HEK293T (cell line): ENCODE measurements around the gene SPEN.
"Not testable (repeated sequence)": the region's sequence is repeated elsewhere in the genome, so short reads cannot be mapped to it uniquely, and the experiment has no call there.

ENCODE experiments used
- CTCF ChIA-PET: fragments of 350-600 bp; formaldehyde crosslinking; extraction: SDS; loops from one replicate; lab custom pipeline; 2021; ENCODE audit warnings: antibody characterized with exemption, inconsistent platforms; lab: Yijun Ruan, JAX
- POLR2A ChIA-PET: fragments of 350-600 bp; formaldehyde crosslinking; extraction: SDS; loops from one replicate; lab custom pipeline; 2020; ENCODE audit warnings: antibody characterized with exemption, inconsistent platforms; lab: Yijun Ruan, JAX
- DNase-seq: peaks from one replicate; pipeline ENCODE4 v3.0.0; 2012; ENCODE audit warnings: mixed read lengths; ENCODE audit errors: extremely low spot score
- ARNT ChIP-seq: fragments of 450-650 bp; IDR thresholded peaks from 2 replicates; pipeline ENCODE4 v1.6.1; 2017; ENCODE audit warnings: mild to moderate bottlenecking
- BHLHE40 ChIP-seq: fragments of 450-650 bp; IDR thresholded peaks from 2 replicates; pipeline ENCODE4 v1.6.1; 2016; ENCODE audit warnings: mild to moderate bottlenecking, moderate library complexity, borderline replicate concordance
- CTBP1 ChIP-seq: fragments of 450-650 bp; IDR thresholded peaks from 2 replicates; pipeline ENCODE4 v1.6.1; 2016; ENCODE audit warnings: borderline replicate concordance
- ELF4 ChIP-seq: fragments of 450-650 bp; IDR thresholded peaks from 2 replicates; pipeline ENCODE4 v1.6.1; 2017; ENCODE audit warnings: antibody characterized with exemption
- FOXA1 ChIP-seq: fragments of 450-650 bp; IDR thresholded peaks from 2 replicates; pipeline ENCODE4 v1.6.1; 2016; ENCODE audit warnings: mild to moderate bottlenecking
- FOXK2 ChIP-seq: fragments of 450-650 bp; IDR thresholded peaks from 2 replicates; pipeline ENCODE4 v1.6.1; 2016; ENCODE audit warnings: mild to moderate bottlenecking
- FOXM1 ChIP-seq: fragments of 450-650 bp; IDR thresholded peaks from 2 replicates; pipeline ENCODE4 v1.6.1; 2017; ENCODE audit warnings: mild to moderate bottlenecking, borderline replicate concordance
- HDGF ChIP-seq: fragments of 450-650 bp; IDR thresholded peaks from 2 replicates; pipeline ENCODE4 v1.6.1; 2017; ENCODE audit warnings: antibody characterized with exemption, borderline replicate concordance
- L3MBTL2 ChIP-seq: fragments of 450-650 bp; conservative IDR thresholded peaks from 2 replicates; pipeline ENCODE4 v1.6.1; 2016; ENCODE audit warnings: mild to moderate bottlenecking
- LEF1 ChIP-seq: fragments of 450-650 bp; IDR thresholded peaks from 2 replicates; pipeline ENCODE4 v1.6.1; 2017; ENCODE audit warnings: mild to moderate bottlenecking, borderline replicate concordance
- NFRKB ChIP-seq: fragments of 450-650 bp; IDR thresholded peaks from 2 replicates; pipeline ENCODE4 v1.6.1; 2016; ENCODE audit warnings: mild to moderate bottlenecking, moderate library complexity
- SP1 ChIP-seq: fragments of 450-650 bp; IDR thresholded peaks from 2 replicates; pipeline ENCODE4 v1.6.1; 2017
- SUZ12 ChIP-seq: fragments of 450-650 bp; IDR thresholded peaks from 2 replicates; pipeline ENCODE4 v1.6.1; 2016; ENCODE audit warnings: mild to moderate bottlenecking
- TARDBP ChIP-seq: fragments of 450-650 bp; IDR thresholded peaks from 2 replicates; pipeline ENCODE4 v1.6.1; 2016
- ZNF384 ChIP-seq: fragments of 450-650 bp; IDR thresholded peaks from 2 replicates; pipeline ENCODE4 v1.6.1; 2016
- TF ChIP-seq, protein P1 (sequence below): fragments of 450-650 bp; IDR thresholded peaks from 2 replicates; pipeline ENCODE4 v1.6.1; 2016

The SPEN gene

GRCh38 chr1:15918962-15919715, 71.6 kb downstream of the SPEN start:
- POLR2A ChIA-PET, result no interaction called here

DNA sequence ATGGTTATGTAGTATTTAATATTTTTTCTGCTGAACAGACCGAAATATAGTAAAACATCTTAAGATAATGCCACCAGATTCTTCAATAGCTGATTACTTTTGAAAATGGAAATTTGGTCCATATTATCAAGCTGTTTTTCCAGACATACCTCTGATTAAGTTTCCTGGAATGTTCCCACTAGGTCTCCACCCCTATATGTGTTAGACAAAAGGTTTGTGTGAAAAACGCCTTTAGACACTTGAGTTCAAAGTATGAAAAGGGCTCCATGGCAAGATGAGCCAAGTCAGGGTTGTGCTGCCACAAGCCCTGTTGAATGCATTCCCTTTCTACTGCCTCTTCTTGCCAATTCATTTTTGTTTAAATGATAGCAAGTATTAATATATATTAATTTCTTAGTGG, 75.7 kb downstream of the SPEN start:
- DNase-seq, result no peak
- no peak for TF ChIP-seq SP1
- no peak for TF ChIP-seq ARNT
- no peak for TF ChIP-seq FOXM1
- TF ChIP-seq NFRKB, result no peak
- no peak for TF ChIP-seq FOXA1
- TF ChIP-seq, protein P1, sequence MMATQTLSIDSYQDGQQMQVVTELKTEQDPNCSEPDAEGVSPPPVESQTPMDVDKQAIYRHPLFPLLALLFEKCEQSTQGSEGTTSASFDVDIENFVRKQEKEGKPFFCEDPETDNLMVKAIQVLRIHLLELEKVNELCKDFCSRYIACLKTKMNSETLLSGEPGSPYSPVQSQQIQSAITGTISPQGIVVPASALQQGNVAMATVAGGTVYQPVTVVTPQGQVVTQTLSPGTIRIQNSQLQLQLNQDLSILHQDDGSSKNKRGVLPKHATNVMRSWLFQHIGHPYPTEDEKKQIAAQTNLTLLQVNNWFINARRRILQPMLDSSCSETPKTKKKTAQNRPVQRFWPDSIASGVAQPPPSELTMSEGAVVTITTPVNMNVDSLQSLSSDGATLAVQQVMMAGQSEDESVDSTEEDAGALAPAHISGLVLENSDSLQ, result no peak
- TF ChIP-seq SUZ12, result no peak
- TF ChIP-seq ELF4, result no peak
- TF ChIP-seq TARDBP, result no peak
- no peak for TF ChIP-seq L3MBTL2
- TF ChIP-seq ZNF384, result no peak
- ChIA-PET POLR2A (no interaction called here), CTCF (no interaction called here)

More at GRCh38 chr1:15918962-15919715, 71.6 kb downstream of the SPEN start:
- CTCF ChIA-PET, result no interaction called here
- DNase-seq, result no peak
- TF ChIP-seq TARDBP (no peak), FOXA1 (no peak), SP1 (no peak), ARNT (no peak), CTBP1 (no peak), SUZ12 (no peak), ZNF384 (no peak), ELF4 (no peak), L3MBTL2 (no peak), NFRKB (no peak)

DNA sequence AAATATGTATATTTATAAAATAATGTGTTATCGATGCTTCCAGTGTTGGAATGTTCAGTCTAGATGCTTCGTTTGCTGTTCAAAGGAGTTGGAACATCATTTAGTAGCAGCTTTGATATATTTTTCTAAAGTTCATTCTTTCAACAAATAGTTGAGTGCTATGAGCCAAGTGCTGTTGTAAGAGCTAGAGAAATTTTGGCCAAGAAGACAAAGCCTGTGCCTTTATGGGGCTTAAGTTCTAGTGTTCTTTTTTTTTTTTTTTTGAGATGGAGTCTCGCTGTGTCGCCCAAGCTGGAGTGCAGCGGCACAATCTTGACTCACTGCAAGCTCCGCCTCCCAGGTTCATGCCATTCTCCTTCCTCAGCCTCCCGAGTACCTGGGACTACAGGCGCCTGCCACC, 78.9 kb downstream of the SPEN start:
- CTCF ChIA-PET, result interaction anchor here (0.8 to 1.4 kb wide), 2 partner anchors 11 to 135 kb away, joined by 3 to 5 read pairs; no protein-coding TSS in a partner anchor
- not testable (repeated sequence) for DNase-seq
- POLR2A ChIA-PET, result interaction anchor here (1.0 kb wide), 1 partner anchor 78 kb away, joined by 3 read pairs; no protein-coding TSS in a partner anchor

GRCh38 chr1:15928971-15929965, 81.8 kb downstream of the SPEN start:
- ChIA-PET CTCF (interaction anchor here (0.6 kb wide), 1 partner anchor 33 kb away, joined by 4 read pairs; no protein-coding TSS in a partner anchor), POLR2A (no interaction called here)
- TF ChIP-seq HDGF (no peak), L3MBTL2 (no peak), ZNF384 (no peak), SUZ12 (no peak), ELF4 (no peak), CTBP1 (no peak), BHLHE40 (no peak), TARDBP (no peak), LEF1 (no peak), FOXA1 (no peak), SP1 (no peak), FOXK2 (no peak), ARNT (no peak), NFRKB (no peak), FOXM1 (no peak)
- TF ChIP-seq, protein P1, result no peak
- no peak for DNase-seq

DNA sequence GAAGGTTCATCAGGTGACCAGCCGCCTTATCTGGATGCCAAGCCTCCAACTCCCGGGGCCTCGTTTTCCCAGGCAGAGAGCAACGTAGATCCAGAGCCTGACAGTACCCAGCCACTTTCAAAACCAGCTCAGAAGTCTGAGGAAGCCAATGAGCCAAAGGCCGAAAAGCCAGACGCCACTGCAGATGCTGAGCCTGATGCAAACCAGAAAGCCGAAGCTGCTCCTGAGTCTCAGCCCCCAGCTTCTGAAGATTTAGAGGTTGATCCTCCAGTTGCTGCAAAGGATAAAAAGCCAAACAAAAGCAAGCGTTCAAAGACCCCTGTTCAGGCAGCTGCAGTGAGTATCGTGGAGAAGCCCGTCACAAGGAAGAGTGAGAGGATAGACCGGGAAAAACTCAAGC, 83.9 kb downstream of the SPEN start:
- ChIA-PET CTCF (no interaction called here), POLR2A (no interaction called here)
- TF ChIP-seq BHLHE40 (no peak), ARNT (no peak)
- DNase-seq, result no peak

DNA sequence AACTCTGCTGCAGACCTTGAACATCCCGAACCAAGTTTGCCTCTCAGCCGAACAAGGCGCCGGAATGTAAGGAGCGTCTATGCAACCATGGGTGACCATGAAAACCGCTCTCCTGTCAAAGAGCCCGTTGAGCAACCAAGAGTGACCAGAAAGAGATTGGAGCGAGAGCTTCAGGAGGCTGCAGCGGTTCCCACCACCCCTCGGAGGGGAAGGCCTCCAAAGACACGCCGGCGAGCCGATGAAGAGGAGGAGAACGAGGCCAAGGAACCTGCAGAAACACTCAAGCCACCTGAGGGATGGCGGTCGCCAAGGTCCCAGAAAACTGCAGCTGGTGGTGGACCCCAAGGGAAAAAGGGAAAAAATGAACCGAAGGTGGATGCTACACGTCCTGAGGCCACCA, 84.4 kb downstream of the SPEN start:
- TF ChIP-seq LEF1 (no peak), HDGF (no peak), SP1 (no peak), L3MBTL2 (no peak), ARNT (no peak), NFRKB (no peak), FOXA1 (no peak), FOXM1 (no peak), ELF4 (no peak), BHLHE40 (no peak), CTBP1 (no peak), ZNF384 (no peak), TARDBP (no peak), SUZ12 (no peak), FOXK2 (no peak)
- TF ChIP-seq, protein P1, result no peak
- ChIA-PET CTCF (interaction anchor here (0.5 kb wide), 1 partner anchor 116 kb away, joined by 3 read pairs; no protein-coding TSS in a partner anchor), POLR2A (no interaction called here)
- no peak for DNase-seq
